Gastroesophageal sphincter (tissue), 3 donors: Measurements from ENCODE around the gene IST1.

ENCODE experiments used
- CTCF ChIP-seq, 4 experiments: fragments of 200-600 bp in 2 of 4; fragments of 450-650 bp in 2 of 4; sonication (generic) in 1 of 4; IDR thresholded peaks; one replicate each; pipeline ENCODE4 v1.5.1; 2017 to 2019; ENCODE audit warnings: antibody characterized with exemption in 4 of 4, mild to moderate bottlenecking in 2 of 4, moderate library complexity in 2 of 4
- EP300 ChIP-seq: sonication (generic); formaldehyde crosslinking; IDR thresholded peaks from one replicate; pipeline ENCODE4 v1.6.1; 2017; ENCODE audit warnings: antibody characterized with exemption, mild to moderate bottlenecking

- TF ChIP-seq EP300 = no peak
- TF ChIP-seq CTCF (IDR thresholded peaks at IDR 0.05) = no peak
Observed at GRCh38 chr16:71943887-71944286, 48.6 kb downstream of the IST1 start.
